HL-60 (cell line): Measurements from ENCODE around the gene IL22RA2.

ENCODE experiments used
- DNase-seq, 2 experiments: peaks; one replicate each; pipeline ENCODE4 v3.0.0-alpha.2; 2010 to 2020; ENCODE audit warnings: low read depth in 1 of 2, low spot score in 1 of 2
- H3K27ac ChIP-seq: fragments of 250-450 bp; sonication (Bioruptor Pico); replicated peaks from 2 replicates; pipeline ENCODE4 v1.5.1; 2020; ENCODE audit warnings: mild to moderate bottlenecking, moderate library complexity
- H3K27me3 ChIP-seq: fragments of 250-450 bp; sonication (Bioruptor Pico); 2 replicates; pipeline ENCODE4 v1.5.1; 2021; ENCODE audit warnings: mild to moderate bottlenecking, moderate library complexity; ENCODE audit not compliant: insufficient read depth, poor library complexity, severe bottlenecking
- H3K4me3 ChIP-seq: replicated peaks from 2 replicates; pipeline ENCODE4 v1.5.1; 2011; ENCODE audit warnings: mild to moderate bottlenecking, control low read depth, low read length; ENCODE audit not compliant: insufficient read depth
- GABPA ChIP-seq: IDR thresholded peaks from 2 replicates; pipeline ENCODE4 v1.6.1; 2012; ENCODE audit warnings: low read depth
- POLR2AphosphoS5 ChIP-seq: IDR thresholded peaks from 2 replicates; pipeline ENCODE4 v1.6.1; 2012; ENCODE audit warnings: low read depth
- SPI1 ChIP-seq: IDR thresholded peaks from 2 replicates; pipeline ENCODE4 v1.6.1; 2012; ENCODE audit warnings: low read depth, mild to moderate bottlenecking, borderline replicate concordance
- TF ChIP-seq, protein P1 (sequence below): IDR thresholded peaks from one replicate; pipeline ENCODE4 v1.5.1; 2011; ENCODE audit warnings: low read length, control low read depth, inconsistent platforms; ENCODE audit not compliant: insufficient read depth
- TF ChIP-seq, protein P2 (sequence below): IDR thresholded peaks from 2 replicates; pipeline ENCODE4 v1.6.1; 2012; ENCODE audit warnings: low read depth; ENCODE audit not compliant: insufficient replicate concordance

IL22RA2 gene

DNA sequence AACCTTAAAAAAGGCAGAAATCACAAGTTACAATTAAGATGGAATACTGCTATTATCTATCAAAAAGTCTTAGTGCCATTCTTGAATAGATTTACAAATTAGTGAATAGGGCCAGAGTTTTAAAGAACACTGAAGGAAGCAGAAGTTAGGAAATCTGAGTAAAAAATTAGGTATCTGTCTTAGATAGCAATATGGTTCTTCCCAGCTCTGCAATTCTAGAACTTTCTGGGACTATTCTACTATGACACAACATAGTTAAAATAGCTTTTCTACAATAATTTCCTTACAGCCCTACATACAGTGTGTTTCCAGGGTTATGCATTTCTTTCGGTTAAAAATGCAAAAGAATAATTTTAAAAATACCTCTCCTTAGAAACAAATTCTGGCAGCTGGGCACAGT is 27.6 kb upstream of the IL22RA2 start:
- Histone ChIP-seq H3K4me3 (no peak overlapping the region), H3K27ac (no peak overlapping the region), H3K27me3 (no peaks in the 10 kb centered on the region)
- TF ChIP-seq, protein P1, sequence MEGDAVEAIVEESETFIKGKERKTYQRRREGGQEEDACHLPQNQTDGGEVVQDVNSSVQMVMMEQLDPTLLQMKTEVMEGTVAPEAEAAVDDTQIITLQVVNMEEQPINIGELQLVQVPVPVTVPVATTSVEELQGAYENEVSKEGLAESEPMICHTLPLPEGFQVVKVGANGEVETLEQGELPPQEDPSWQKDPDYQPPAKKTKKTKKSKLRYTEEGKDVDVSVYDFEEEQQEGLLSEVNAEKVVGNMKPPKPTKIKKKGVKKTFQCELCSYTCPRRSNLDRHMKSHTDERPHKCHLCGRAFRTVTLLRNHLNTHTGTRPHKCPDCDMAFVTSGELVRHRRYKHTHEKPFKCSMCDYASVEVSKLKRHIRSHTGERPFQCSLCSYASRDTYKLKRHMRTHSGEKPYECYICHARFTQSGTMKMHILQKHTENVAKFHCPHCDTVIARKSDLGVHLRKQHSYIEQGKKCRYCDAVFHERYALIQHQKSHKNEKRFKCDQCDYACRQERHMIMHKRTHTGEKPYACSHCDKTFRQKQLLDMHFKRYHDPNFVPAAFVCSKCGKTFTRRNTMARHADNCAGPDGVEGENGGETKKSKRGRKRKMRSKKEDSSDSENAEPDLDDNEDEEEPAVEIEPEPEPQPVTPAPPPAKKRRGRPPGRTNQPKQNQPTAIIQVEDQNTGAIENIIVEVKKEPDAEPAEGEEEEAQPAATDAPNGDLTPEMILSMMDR = no peak
- TF ChIP-seq SPI1 (no peak), POLR2AphosphoS5 (no peak), GABPA (no peak)
- TF ChIP-seq, protein P2, sequence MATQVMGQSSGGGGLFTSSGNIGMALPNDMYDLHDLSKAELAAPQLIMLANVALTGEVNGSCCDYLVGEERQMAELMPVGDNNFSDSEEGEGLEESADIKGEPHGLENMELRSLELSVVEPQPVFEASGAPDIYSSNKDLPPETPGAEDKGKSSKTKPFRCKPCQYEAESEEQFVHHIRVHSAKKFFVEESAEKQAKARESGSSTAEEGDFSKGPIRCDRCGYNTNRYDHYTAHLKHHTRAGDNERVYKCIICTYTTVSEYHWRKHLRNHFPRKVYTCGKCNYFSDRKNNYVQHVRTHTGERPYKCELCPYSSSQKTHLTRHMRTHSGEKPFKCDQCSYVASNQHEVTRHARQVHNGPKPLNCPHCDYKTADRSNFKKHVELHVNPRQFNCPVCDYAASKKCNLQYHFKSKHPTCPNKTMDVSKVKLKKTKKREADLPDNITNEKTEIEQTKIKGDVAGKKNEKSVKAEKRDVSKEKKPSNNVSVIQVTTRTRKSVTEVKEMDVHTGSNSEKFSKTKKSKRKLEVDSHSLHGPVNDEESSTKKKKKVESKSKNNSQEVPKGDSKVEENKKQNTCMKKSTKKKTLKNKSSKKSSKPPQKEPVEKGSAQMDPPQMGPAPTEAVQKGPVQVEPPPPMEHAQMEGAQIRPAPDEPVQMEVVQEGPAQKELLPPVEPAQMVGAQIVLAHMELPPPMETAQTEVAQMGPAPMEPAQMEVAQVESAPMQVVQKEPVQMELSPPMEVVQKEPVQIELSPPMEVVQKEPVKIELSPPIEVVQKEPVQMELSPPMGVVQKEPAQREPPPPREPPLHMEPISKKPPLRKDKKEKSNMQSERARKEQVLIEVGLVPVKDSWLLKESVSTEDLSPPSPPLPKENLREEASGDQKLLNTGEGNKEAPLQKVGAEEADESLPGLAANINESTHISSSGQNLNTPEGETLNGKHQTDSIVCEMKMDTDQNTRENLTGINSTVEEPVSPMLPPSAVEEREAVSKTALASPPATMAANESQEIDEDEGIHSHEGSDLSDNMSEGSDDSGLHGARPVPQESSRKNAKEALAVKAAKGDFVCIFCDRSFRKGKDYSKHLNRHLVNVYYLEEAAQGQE = no peak
- DNase-seq = no peak

DNA sequence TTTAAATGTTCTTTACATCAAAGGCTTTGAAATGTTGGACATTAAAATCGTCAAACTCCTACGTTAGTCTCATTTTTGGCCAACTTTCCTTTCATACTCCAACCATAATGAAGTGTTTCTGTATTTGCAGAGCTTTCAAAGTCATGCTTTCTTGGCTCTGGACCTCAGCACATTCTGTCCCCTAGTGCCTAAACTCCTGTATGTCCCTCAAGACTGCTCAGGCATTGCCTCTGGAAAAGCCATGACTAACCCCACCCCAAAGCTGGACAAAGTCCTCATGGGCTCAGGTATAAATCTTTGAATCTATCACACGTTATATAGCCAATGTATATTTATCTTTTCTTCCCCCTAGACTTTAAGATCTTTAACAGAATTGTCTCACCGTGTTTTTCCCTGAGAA is 26.8 kb upstream of the IL22RA2 start:
- Histone ChIP-seq H3K27me3 (no peaks in the 10 kb centered on the region), H3K27ac (no peak overlapping the region), H3K4me3 (no peak overlapping the region)
- DNase-seq = no peak
- TF ChIP-seq, protein P1 = no peak
- TF ChIP-seq, protein P2 = no peak
- TF ChIP-seq POLR2AphosphoS5 (no peak), GABPA (no peak), SPI1 (no peak)

DNA sequence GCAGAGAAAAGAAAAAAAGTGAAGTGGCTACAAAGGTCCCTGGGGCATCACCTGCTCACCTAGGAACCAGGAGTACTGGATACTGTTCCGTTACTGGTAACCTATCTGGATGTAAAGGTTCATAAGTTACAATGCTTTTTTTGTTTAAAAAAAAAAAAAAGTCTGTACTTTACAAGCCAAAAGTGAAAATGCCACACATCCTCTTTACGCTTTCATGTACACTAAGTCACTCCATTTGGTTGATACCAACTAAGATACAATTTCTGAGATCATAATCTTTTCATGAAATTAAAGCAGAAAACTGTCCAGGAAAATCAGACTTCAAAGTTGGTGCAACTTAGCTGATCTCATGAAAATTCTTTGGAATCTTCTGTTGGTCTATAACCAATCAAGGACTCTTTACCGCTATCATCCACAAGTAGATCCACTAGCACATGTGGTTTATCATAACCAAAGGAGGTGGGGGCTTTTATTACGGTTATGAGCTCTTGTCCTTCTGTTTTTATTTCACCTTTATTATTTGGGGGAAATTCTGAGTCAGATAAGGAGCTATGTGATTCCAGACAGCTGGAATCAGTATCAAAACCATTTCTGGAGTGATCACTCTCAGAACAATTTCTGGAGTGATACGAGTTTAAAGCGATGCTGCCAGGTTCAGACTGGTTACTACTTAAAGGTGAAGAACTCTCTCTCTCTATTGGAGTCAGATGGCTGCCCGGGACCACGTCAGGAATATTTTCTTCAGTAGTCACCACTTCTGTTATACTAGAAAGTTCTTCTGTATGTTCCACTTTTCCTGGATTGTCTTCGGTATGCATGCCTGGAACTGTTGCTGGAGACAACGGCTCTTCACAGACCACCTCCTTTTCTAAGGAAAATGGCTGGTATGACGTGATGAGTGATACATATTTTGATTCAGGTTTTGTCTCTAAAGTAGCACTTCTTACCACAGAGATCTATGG is 24.5 kb upstream of the IL22RA2 start:
- Histone ChIP-seq H3K4me3 (no peak overlapping the region), H3K27ac (no peak overlapping the region), H3K27me3 (no peaks in the 10 kb centered on the region)
- TF ChIP-seq, protein P2 = no peak
- TF ChIP-seq POLR2AphosphoS5 = no peak
- TF ChIP-seq, protein P1 = no peak
- no peak for TF ChIP-seq SPI1
- no peak for TF ChIP-seq GABPA
- DNase-seq = no peak
